ENCODE results near the gene TRMO.

GRCh38 chr9:97964901-97965300 is 42.6 kb upstream of the TRMO start:
- TF ChIP-seq CTCF (IDR thresholded peaks at IDR 0.05 in 4 of 5, conservative IDR thresholded peaks at IDR 0.05 in 1 of 5) = no peak
- TF ChIP-seq POLR2A (IDR thresholded peaks at IDR 0.05) = no peak

Measured in gastrocnemius medialis (tissue), 4 donors.